ENCODE results near the gene GPATCH2L.

GRCh38 chr14:76219873-76220272 is 68.2 kb downstream of the GPATCH2L start:
- TF ChIP-seq CTCF (IDR thresholded peaks at IDR 0.05): no peak
- no peak for TF ChIP-seq ZFX (IDR thresholded peaks at IDR 0.05; ENCODE audit: borderline replicate concordance)
